Renal pelvis (tissue), 4 donors: ENCODE data around the gene SRRM1. TPM values are rescaled to one million over a fixed set of nuclear protein-coding genes. Genes with fewer than 3 reads are reported as not detected.
A peak's percentile ranks its signal among the peaks of the same experiment; 100 is the strongest.
"Not testable (repeated sequence)": the region's sequence is repeated elsewhere in the genome, so short reads cannot be mapped to it uniquely, and the experiment has no call there.

Source experiments
- DNase-seq: peaks from one replicate; pipeline ENCODE4 v3.0.0-alpha.2; 2013
- polyA plus RNA-seq, 3 donors: library from polyadenylated mRNA; unstranded; fragments of 120-200 nt; gene quantifications; one replicate each; pipeline ENCODE4 v1.2.1, GENCODE V29; 2013; ENCODE audit not compliant: insufficient read length in 3 of 3

The SRRM1 gene
- polyA plus RNA-seq, 3 donors = 130 to 192 (median 167) TPM

DNA sequence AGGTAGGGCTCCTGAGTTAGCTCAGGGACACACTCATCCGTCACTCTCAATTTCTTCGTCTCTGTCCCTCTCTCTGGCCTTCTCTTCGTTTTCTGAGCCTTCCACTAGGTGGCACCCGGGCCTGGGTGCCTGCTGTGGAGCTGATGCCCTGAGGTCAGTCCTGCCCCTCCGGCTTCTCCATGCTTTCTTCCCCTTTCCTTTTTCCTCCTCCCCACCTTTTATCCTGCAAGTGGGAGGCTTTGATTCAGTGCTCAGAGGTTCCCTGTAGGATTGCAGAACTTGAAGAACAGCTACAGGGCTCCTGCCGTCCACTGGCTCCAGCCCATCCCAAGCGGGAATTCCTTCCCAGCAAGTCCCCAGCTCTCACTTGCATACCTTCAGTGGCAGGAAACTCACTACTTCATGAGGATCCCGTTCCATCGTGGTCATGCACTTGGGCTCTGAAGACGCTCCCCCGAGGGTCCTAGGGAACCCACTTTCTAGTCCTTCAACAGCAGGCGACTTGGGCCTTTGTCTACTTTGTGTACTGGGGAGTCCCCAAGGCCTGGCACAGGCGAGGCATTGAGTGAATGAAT lies 45.6 kb downstream of the SRRM1 start:
- peak; percentile 53 for DNase-seq

DNA sequence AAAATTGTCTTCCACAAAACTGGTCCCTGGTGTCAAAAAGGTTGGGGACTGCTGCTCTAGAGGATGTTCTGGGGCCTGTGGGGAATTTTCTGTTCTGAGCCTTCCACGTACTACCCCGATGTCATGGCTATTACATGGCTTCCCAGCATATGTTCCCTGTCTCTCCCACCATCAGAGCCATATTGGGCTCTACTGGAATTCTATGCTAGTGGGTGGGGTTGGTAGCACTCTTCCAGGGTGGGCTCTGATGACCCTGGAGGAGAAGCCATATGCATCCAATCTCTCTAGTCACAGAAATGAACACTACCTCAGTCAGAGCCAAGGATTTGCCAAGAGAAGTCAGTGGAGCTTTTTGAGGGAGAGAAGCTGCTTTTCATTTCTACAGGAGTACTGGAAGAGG lies 47.9 kb downstream of the SRRM1 start:
- no peak for DNase-seq

GRCh38 chr1:24692351-24692980 lies 49.4 kb downstream of the SRRM1 start:
- DNase-seq = no peak

GRCh38 chr1:24693827-24694379 lies 50.8 kb downstream of the SRRM1 start:
- DNase-seq = no peak

DNA sequence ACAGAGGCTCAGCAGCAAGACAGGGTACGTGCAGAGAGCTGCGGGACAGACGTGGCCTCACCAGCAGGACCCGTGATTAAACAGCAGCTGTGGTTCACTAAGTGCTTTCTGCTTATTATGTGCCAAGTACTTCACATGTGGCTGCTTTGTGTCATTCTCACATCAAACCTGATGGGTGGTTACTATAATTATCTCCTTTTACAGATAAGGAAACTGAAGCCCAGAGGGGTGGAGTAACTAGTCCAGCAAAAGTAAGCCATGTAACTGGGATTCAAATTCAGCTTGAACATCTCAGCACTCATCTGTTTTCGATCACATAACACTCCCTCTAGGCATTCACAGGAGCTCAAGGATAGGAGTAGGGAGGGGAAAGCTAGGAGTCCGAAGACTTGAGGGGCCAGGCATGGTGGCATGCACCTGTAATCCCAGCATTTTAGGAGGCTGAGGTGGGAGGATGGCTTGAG lies 51.3 kb downstream of the SRRM1 start:
- no peak for DNase-seq

DNA sequence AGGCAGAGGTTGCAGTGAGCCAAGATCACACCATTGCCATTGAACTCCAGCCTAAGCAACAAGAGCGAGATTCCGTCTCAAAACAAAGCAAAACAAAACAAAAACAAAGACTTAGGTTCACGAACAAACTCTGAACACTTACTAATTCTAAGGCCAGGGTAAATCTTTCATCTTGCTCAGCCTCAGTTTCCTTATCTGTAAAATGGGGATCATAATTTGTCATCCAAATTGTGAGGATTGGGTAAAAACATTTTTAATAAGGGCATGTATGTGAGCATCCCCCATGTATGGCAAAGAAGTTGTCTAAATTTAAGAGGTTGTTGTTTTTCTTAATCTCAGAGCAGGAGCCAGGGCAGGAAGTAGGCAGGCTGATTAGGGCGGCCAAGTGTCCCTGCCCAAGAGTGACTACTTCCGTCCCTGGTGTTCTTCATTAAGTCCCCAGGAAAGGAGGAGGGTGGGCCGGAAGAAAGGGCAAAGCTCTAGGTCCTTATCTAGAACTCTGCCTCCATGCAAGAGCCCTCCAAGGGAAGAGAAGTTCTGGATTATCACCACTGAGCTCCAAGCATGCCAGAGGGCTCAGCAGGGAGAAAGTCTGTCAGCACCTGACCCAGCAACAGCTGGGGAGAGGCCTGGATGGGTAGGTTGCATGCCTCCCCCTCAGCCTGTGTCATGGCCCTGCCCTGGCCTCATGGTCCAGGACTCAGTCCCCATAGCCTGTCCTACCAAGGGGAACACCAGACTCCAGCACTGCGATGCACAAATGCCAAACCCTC lies 52.3 kb downstream of the SRRM1 start:
- no peak for DNase-seq

- no peak for DNase-seq
Observed at GRCh38 chr1:24696041-24696755, 53.1 kb downstream of the SRRM1 start.

- DNase-seq = no peak
Observed at GRCh38 chr1:24696756-24697330, 53.7 kb downstream of the SRRM1 start.

- not testable (repeated sequence) for DNase-seq
Observed at GRCh38 chr1:24697453-24698001, 54.4 kb downstream of the SRRM1 start.

- DNase-seq = not testable (repeated sequence)
Observed at GRCh38 chr1:24698326-24698725, 55.2 kb downstream of the SRRM1 start.

GRCh38 chr1:24699628-24700027 lies 56.5 kb downstream of the SRRM1 start:
- DNase-seq = no peak

- DNase-seq = peak; percentile 23
Observed at GRCh38 chr1:24702511-24703293, 59.6 kb downstream of the SRRM1 start.

DNA sequence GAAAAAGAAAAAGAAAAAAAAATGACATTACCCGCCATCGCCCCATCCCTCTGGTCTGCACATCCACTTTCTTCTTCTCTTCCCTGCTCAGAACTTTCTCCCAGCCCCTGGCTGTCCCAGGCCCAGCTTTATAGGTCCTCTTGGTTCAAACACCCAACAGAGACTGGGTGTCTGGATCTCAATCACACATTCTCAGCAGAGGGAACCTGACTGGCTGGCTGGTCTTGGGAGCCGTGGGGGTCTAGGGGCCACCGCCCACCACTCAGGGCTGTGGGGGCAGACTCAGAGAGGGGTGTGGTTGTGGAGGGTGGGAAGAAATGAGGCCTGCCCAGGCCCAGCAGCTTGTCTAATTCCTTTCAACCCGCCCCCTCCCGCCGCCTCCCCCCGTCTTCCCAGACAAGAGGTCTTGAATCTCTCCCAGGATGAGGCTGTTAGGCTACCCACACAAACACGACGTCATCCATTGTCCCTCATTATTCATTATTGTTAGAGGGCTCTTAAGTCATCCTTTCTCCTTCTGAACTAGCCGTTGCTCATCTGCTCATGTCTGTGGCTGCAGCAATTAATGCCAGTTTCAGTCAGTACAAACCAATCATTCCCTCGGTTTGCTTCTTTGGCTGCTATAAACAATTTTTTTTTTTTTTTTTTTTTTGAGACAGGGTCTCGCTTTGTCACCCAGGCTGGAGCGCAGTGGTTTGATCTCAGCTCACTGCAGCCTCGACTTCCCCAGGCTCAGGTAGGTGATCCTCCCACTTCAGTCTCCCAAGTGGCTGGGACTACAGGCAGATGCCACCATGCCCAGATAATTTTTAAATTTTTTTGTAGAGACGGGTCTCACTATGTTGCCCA lies 61.5 kb downstream of the SRRM1 start:
- no peak for DNase-seq

DNA sequence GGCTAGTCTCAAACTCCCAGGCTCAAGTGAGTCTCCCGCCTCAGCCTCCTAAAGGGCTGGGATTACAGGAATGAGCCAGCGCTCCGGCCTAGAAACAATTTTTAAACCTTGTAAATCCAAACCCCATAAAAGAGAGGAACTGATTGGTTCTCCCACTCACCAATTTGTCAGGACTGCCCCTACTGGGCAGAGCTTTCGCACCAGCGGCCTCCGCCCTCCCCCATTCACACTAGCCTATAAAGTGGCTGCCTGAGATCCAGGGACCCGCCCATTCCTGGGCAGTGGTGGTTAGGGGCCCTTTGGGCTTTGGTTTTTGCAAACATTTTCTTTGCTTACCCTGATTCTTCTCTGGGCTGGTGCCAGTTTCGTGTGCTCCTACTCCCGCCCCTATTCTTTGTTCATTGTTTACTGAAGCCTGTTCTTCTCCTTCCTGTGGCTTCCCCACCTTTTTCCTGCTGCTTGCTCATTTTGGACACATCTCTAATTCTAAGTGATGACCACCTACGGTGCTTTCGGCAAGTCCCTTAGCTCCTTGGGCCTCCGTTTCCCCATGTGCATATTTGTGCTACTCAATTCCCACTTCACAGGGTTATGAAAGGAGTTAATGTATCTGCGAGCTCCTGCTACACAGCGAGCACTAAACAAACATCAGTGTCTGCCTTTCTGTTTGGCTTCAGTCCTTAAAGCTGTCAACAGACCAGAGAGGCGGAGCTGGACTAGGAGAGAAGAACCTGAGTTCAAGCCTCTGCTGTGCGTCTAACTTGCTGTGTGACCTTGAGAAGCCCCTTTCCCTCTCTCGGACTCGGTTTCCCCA lies 62.4 kb downstream of the SRRM1 start:
- peak; percentile 80 for DNase-seq

- not testable (repeated sequence) for DNase-seq
Observed at GRCh38 chr1:24706074-24706389, 62.9 kb downstream of the SRRM1 start.

DNA sequence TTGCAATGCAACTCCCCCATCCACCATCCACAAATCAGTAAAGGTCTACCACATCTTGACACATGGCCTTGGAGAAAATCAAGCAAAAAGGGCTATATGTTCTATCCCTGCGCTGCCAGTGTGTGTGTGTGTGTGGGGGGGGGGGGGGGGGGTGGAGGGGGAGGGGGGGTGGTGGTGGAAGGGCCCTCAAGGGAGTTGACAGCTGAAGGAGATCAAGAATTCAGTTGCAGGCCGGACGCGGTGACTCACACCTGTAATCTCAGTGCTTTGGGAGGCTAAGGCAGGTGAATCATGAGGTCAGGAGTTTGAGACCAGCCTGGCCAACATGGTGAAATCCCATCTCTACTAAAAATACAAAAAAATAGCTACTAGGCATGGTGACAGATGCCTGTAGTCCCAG lies 64.6 kb downstream of the SRRM1 start:
- no peak for DNase-seq

DNA sequence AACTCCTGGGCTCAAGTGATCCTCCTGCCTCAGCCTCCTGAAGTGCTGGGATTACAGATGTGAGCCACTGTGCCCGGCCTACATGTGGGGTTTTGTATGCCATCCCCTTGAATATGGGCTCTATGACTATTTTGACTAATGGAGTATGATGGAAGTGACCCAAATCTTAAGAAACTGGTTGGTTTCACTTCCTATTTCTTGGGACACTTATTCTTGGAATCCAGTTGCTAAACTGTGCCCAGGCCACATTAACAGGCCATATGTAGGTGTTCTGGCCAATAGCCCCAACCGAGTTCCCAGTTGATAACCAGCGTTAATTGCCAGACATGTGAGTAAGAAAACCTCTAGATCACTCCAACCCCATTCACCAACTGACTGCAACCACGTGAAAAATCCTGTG lies 65.8 kb downstream of the SRRM1 start:
- DNase-seq = no peak

DNA sequence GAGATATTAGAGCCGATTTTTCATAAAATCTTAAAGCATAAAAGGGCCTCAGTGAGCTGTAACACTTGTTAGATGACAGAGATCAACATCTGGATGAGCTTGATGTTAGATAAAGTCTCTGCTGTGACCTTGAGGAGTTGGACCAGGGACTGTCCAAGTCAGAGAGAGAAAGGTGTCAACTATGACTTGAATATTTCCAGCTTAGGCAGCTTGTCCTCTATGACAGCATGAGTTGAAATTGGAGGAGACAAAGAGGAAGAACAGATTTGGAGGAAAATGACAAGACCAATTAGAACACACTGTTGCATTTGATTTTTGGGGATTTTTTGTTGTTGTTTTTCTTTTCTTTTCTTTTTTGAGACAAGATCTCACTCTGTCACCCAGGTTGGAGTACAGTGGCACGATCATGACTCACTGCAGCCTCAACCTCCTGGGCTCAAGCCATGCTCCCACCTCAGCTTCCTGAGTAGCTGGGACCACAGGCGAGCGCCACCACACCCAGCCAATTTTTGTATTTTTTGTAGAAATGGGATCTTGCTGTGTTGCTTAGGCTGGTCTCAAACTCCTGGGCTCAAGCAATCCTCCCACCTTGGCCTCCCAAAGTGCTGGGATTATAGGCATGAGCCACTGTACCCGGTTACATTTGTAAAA lies 66.8 kb downstream of the SRRM1 start:
- DNase-seq = no peak
